GM21723 (cell line): ENCODE data around the gene EP400.
A peak's percentile ranks its signal among the peaks of the same experiment; 100 is the strongest.
"Not testable (repeated sequence)": the region's sequence is repeated elsewhere in the genome, so short reads cannot be mapped to it uniquely, and the experiment has no call there.

Experiments used
- ATAC-seq: cut with Tn5 transposase; IDR thresholded peaks from one replicate; pipeline ENCODE4 v1.9.1; 2021; ENCODE audit warnings: mild to moderate bottlenecking, moderate library complexity; ENCODE audit not compliant: unreplicated experiment

EP400 gene

DNA sequence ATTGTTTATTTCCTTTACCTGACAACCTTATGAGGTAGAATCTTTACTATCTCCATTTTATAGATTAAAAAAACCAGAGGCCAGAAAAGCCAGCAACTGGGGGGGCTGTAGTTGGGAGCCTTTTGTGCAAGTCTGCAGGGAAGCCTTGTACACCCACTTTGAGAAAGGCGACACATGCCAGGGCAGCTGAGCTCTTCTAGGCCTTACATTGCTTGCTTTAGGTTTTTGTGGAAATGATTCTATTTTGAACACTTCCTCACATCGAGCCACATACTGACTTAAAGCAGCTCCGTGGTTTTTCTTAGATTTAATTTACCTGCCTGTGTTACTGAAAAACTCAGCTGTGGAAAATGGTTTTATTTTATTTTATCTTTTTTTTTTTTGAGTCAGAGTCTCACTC is 34.6 kb downstream of the EP400 start:
- ATAC-seq = no peak

DNA sequence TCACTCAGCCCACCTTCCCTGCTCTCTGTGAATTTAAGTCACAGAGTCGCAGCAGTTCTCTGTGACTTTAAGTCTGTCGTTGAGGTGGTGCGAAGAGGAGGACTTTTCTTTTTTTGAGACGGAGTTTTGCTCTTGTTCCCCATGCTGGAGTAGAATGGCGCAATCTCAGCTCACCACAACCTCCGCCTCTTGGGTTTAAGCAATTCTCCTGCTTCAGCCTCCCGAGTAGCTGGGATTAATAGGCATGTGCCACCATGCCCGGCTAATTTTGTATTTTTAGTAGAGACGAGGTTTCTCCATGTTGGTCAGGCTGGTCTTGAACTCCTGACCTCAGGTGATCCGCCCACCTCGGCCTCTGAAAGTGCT is 35.8 kb downstream of the EP400 start:
- ATAC-seq = not testable (repeated sequence)

DNA sequence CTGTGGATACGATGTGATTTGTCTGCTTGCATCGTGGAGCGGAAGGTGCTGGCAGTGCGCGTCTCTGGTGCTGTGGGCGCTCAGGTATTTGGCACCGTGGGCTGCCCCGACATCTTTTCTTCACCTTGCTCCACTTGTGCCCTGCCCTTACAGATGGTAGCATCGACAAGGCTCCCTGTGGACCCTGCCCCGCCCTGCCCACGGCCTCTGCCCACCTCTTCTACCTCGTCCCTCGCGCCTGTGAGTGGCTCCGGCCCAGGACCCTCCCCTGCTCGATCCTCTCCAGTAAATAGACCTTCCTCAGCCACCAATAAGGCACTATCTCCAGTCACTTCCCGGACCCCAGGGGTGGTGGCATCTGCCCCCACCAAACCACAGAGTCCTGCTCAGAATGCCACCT is 36.6 kb downstream of the EP400 start:
- no peak for ATAC-seq

- ATAC-seq = no peak
These were observed 37.2 kb downstream of the EP400 start for GRCh38 chr12:131986910-131987309.

- no peak for ATAC-seq
These were observed 37.8 kb downstream of the EP400 start for GRCh38 chr12:131987552-131987951.

GRCh38 chr12:131988054-131988796 is 38.5 kb downstream of the EP400 start:
- no peak for ATAC-seq

GRCh38 chr12:131989021-131989420 is 39.3 kb downstream of the EP400 start:
- no peak for ATAC-seq

DNA sequence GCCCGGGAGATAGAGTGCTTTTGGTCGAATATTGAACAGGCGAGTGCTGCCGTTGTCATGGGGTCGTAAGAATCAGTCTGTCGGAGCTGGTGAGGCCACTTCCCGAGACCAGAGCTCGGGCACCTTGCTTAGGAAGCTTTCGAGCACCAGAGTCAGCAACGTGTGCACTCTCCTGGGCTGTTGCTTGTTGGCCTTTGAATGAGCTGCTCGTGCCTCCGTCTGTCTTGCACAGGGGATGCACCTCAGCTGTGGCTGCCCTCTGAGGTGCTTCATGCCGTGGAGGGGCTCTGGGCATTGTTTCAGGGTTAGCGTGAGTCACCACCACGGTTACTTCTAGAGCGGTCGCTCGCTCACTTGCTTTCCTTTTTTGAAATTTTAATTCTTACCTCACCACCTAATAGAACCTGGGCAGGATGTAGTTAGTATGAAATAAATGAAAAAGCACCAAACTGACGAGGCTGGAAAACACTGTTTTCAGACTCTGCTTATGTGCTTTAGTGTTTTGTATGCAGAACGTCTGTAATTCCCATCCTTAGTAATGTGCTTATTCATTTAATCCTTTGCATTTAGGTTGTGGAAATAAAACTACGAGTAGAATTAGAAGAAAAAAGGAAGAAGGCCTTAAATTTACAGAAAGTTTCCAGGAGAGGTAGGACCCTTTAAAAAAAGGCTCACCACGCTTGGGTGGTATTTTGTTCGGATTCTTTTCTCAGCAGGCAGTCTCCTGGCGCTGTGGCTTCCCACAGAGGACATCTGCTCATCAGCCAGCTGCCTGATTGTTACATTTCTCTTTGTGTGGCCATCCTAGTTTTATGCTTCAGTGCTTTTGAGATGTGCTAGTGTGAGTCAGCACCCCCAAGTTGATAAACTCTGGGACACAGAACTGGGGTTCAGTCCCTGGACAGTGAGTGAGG is 40.6 kb downstream of the EP400 start:
- ATAC-seq = no peak

DNA sequence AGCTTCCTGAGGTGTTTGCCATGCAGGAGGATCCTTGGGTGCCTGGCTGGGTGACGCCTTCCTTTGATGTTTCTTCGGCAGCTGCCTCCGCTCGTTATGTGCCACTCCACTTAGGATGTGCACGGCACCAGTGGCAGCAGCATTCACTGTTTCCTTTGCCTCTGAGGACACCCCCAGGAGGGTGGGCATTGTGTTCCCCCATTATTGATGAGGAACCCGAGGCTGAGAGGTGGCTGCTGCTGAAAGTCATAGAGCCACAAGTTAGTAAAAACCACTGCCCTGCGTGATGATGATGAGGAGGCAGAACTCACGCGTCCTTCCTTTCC is 41.2 kb downstream of the EP400 start:
- no peak for ATAC-seq

DNA sequence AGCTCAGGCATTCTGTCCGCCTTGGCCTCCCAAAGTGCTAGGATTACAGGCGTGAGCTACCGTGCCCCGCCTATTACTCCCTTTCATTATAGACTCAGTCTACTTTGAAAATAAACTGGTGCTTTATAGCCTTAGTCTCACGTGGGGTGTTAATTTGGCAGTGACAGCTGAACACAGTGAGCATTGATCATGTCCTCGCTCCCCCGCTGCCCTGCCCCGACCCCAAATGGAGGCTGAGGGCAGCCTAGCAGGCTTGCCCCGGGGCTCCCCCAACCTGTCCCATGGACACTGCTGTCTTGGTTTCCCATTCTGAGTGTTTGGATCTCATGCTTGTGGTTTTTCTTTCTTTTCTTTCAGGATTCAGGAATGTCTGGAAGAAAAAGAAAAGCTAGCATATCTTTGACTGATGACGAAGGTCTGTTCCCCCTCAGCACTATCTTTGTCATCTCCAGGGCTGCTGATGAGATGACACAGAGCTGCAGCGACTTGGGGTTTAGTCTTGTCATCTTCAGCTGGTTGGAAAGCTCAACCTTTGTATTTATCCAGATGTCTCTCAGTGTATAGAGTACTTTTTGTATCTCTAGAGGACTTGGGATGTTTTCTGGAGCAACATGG is 42.2 kb downstream of the EP400 start:
- ATAC-seq = no peak

DNA sequence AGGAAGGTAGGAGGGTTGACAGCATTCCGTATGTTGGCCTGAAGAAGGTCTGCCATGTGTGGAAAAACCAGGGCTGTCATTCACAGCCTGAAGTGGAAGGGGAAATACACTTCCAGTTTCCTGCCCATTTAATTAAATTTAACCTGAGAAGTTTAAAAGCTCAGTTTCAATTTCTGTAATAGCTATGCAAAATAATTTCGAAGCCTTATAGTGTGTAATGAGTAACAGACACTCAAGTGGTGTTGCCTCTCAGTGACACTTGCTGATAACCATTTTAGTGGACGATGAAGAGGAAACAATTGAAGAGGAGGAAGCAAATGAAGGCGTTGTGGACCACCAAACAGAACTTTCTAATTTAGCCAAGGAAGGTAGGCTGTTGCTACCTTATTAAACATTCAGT is 44.8 kb downstream of the EP400 start:
- ATAC-seq = peak; percentile 62

- no peak for ATAC-seq
These were observed 50.6 kb downstream of the EP400 start for GRCh38 chr12:132000286-132000872.

DNA sequence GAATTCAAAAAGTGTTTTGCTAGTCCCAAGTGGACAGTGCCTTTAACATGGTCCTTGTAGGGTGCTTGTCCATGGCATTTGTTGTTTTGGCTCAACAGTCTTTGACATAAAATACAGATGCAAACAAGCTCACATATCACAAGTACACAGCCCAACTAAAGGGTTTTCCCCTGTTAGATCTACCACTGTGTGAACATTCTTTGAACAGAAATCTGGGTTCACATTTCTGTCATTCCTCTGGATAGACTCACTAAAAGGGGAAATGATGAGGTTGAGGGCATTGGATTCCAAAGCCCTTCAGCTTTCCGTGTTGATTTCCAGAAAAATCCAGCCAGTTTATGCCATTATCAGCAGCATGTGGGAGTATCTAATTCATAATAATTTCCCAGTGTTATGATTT is 54.1 kb downstream of the EP400 start:
- no peak for ATAC-seq

DNA sequence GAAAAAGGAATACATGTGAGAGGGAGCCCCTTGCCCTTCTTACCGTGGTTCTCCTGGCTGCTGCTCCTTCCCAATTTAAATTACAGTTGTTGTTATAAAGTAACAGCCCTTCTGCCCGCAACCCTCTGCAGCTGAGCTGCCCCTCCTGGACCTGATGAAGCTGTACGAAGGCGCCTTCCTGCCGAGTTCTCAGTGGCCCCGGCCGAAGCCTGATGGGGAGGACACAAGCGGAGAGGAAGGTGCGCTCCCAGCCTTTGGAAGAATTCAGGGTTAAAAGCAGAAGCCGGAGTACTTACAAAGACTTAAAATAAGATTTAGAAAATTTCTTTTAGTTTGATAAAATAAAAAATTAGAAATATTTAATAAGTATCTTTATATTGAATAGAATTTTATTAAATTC is 55.2 kb downstream of the EP400 start:
- ATAC-seq = no peak

- no peak for ATAC-seq
These were observed 56.4 kb downstream of the EP400 start for GRCh38 chr12:132006056-132006680.

- no peak for ATAC-seq
These were observed 57.3 kb downstream of the EP400 start for GRCh38 chr12:132007041-132007440.

DNA sequence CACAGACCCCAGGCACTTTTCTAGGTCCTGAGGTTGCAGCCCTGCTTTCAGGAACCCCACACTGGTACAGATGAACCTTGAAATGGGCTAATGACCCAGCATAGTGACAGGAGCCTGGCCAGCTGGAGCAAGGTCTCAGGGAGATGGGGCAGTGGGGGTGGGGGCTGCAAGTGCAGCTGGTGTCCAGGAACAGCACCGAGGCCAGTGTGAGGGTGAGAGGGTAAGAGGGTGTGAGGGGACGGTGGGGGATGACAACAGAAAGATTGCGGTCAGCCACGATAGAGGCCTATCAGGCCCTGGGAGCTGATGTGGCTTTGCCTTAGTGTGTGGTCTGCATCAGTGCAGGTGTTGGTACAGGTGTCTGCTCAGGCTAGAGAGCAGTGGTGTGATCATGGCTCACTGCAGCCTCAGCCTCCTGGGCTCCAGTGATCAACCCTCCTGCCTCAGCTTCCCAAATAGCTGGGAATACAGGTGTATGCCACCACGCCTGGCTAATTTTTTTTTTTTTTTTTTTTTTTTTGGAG is 59.7 kb downstream of the EP400 start:
- ATAC-seq = no peak

DNA sequence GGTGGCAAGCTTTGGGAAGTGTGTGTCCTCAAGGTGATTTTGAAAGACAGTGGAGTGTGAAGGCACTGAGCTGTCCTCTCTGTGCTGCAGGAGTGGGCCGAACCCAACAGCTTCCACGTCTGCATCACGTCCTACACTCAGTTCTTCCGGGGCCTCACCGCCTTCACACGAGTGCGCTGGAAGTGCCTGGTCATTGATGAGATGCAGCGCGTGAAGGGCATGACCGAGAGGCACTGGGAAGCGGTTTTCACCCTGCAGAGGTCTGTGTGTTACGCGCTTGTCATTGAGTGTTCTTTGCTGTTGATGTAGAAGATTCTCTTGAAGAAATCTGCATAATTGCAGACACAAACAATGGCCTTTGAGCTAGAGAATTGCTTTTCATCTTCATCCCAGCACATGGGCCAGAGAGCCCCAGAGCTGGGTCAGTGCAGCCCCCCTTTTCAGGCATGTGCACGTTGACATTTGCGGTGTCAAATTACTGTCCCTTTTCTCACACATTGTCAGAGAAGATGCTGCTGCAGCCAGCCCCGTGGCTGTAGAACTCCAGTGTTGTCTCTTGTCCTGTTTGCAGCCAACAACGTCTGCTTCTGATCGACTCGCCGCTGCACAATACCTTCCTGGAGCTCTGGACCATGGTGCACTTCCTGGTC is 63.3 kb downstream of the EP400 start:
- no peak for ATAC-seq

GRCh38 chr12:132014092-132014914 is 64.6 kb downstream of the EP400 start:
- ATAC-seq = no peak

- ATAC-seq = no peak
These were observed 65.2 kb downstream of the EP400 start for GRCh38 chr12:132014915-132015280.
